Kidney tubule cell (primary cell): Measurements from ENCODE around the gene HGFAC.
A peak's percentile ranks its signal among the peaks of the same experiment; 100 is the strongest.

ENCODE experiments used
- DNase-seq: peaks from one replicate; pipeline ENCODE4 v3.0.0-alpha.2; 2018; ENCODE audit warnings: low spot score

The HGFAC gene

DNA sequence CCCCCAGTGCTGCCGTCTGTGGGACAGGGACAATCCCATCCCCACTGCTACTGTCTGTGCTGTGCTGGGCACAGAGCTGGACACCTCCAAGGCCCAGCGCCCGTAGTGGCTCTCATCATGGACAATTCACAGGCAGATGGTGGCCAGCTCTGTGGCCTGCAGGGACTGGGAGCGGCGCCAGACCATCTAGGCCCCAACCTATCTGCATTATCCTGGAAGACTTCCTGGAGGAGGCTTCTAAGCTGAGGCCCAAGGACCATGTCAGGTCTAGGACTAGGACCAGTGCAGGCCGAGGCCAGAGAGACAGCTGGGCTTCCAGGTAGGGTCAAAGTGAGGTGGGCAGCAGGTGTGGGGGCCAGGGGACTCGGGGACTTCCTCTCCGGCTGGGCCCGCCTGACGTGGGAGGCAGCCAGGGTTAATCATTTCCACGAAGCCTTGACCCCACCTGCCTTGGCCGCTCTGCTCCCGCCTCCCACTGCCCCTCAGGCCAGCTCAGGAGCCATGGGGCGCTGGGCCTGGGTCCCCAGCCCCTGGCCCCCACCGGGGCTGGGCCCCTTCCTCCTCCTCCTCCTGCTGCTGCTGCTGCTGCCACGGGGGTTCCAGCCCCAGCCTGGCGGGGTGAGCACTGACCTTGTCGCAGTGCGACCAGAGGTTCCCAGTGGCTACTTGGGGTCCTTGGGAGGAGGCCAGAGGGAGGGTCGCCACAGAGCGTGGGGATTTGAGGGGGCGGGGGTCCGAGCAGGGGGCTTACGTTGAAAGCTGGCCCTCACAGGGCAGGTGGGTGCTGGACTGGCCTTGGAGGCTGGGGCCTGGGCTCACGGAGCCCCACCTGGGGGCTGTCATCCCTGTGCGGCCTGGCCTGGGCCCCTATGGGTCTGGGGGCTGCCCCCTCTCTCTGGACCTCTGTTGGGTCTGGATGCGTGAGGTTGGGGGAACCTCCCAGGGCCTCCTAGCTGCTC, at the start of gene HGFAC:
Gene HGFAC (plus strand): TSS at position 468 of the 959 bp plus-strand sequence. CDS start 34 bp downstream, at position 502.
- no peak for DNase-seq

DNA sequence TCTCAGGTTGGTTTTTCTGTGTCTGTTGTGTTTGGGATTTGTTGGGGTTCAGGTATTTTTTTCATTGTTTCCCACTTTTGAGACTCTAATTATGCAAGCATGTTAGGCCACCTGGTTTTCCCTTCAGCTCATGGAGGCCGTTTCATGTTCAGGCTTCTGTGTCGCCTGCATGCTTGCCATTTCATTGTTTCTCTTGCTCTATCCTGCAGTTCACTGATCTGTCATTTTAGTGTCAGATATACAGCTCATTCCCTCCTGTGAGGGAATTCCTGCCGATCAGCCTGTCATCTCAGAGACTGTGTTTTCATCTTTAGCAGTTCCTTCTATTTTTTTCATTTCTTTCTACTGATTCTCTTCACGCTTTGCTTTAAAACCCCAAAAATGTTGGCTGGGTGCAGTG, 49.4 kb upstream of the HGFAC start:
- DNase-seq, result peak; percentile 33

DNA sequence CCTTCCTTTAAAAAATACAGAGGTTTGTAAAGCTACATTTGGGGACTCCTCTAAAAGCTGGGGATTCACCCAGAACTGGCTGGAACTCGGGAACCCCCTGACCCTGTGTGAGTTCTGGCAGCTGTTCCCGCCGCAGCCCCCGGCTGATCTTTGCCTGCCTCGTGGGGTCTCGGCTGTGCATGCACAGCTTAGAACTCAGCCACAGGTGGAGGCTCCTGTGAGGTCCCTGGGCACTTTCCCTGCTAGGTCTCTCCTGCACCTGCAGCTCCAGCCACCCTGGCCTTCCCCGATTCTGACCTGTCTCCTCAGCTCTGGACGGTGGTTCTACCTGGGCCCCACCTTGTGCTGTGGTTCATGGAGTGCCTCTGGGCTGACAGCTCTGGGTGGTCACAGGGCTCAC, 48.6 kb upstream of the HGFAC start:
- DNase-seq, result no peak

DNA sequence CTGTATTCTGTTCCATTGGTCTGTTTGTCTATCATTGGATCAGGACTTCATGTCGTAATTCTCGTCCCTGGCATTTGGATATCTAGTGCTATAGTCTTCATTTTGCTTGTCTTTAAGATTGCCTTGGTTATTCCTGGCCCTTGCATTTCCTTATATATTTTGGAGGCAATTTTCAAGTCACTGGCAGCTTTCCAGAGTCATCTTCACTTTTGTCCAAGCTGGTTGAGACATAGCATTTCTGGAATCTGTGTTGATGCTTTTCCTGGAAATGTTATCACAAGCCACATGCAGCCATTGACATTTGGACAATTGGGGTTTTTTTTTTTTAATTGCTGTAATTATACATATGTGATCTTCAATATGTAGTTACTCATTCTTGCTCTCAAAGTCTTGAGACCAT, 45.2 kb upstream of the HGFAC start:
- DNase-seq, result no peak

DNA sequence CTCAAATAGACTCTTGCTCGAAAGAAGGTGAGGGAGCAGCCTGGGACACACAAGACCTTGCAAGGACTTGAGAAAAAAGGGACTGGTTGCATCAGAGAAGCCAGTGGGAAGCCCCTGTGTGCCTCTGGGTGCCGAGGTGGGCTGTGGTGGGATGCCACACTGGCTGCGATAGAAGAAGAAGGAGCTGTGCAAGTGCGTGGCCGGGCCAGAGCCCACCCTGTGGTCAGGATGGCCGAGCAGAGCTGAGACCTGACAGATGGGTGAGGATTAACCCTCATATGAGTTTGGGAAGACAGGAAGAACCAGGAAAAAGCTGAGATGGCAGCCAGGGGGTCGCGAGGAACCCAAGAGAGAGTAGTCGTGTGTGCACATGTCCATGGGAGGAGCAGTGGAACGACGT, 44.6 kb upstream of the HGFAC start:
- no peak for DNase-seq

DNA sequence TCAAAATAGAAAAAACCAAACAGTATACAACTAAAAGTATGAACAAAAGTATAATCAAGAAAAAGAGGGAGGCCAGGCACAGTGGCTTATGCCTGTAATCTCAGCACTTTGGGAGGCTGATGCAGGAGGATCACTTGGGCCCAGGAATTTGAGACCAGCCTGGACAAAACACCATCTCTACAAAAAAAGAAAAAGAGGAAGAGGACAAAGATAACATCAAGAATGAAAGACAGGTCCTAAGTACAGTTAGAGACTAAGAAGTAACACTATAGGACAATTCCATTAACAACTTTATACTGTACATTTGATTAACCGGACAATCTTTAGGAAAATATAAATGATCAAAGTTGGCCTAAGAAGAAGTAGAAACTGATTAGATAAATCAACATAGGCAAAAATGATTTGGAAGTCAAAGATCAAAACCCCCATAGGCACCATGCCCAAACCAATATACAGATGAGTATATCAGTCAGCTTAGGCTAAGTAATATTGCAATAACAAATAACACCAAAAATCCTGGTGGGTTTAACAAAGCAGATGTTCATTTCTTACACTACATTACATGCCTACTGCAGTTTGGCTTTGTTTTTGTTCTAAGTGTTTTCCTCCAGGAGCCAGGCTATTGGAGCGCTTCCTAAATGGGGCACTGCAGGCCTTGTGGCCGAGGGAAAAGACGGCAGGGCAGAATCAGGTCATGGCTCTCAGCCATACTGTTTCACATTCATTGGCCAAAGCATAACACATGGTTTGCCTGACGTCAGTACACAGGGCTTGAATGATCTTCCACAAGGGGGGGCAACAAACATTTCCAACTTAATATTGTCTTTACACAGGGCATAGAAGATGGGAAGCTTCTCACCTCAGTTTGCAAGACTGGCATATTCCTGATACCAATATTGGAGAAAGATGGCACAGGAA, 42.2 kb upstream of the HGFAC start:
- DNase-seq, result peak; percentile 40

DNA sequence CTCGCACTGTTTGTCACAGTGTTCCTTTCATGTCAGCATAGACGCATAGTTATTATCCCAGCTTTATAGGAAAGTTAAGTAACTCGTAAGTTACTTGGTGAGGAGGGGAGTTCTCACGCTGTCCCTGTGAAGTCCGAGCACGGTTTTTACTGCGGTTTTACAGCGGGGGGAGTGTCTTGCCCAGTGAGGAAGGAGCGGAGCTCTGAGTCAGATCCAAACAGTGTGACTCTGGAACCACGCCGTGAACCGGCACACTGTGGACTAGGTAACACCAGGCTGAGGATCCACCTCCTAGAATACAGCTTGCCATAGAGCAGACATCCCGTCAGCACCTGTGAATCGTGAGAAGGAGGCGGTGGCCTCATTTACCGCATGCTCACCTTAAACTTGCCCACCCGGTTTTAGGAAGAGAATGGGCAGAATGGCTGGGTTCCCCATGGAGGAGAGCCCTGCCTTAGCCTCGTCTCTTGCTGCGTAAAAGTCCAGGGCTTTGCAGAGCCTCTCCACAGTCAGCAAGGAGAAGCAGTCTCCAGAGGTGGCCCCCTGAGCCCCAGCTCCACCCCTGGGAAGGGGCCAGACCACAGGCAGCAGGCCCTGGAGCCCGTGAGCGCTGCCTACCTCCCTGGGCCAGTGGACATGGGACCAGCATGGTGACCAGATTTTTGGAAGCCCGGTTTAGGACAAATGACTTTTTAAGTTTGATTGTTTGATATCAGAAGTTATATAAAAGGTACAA, 40.2 kb upstream of the HGFAC start:
- DNase-seq, result no peak

DNA sequence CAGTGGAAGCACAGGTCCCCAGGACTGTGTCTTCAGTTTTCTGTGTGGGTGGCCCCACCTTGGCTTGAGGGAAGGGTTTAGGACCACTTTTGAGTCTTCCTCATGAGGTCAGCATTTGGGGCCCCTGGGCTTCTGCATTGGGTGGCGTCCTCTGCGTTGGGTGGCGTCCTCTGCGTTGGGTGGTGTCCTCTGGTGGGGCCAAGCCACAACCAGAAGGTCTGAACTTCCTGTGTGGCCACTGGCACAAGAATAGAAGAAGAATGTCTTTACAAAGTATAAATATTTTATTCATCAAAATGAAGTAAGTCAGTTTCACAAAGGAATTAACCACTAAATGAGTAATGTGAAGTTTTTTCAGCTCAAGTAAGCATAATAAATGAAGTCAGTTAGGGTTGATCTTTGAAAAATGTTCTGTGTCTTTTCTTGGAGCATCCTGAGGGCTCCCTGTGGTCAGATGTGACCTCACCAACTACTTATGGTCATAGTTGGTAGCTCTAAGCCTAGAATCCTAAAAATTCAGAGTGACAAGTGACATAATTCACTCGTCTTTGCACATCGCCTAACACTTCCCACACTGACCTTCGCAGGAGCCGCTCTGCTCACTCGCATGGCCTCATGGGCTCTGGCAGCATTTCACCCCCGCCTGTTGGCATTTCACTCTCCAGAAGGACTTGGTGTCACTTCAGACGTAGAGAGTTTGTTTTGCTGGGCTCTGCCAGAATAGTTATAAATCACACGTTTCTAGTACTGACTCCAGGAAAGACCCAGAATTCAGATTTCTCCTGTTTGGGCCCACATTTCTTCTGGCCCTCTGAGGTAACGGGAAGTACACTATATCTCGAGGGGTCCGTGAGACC, 39.0 kb upstream of the HGFAC start:
- peak; percentile 91 for DNase-seq

DNA sequence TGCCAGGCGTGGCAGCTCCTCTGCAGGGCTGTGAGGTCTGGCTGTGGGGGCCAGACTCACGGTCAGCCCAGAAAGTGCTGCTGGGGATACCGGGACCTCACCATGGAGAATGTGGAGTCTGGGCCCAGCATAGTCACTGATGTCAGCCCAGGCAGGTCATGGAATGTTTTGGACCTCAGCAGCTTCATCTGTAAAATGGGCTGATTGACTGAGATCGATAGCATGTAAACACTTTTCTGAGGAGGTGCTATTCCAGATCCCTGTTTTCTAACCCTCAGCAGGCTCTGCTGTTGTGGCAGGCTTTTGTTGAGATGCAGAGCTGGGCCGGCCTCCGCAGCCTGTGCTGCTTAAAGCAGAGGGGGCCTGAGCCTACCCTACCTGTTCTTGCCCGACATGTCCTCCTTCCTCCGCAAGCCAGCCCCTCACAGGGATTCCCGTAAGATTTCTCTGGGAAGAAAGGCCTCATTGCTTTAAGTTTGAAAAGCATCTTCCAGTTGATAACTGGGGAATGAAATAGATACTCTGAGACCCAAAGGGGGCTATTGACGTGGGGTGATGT, 38.3 kb upstream of the HGFAC start:
- DNase-seq, result no peak

DNA sequence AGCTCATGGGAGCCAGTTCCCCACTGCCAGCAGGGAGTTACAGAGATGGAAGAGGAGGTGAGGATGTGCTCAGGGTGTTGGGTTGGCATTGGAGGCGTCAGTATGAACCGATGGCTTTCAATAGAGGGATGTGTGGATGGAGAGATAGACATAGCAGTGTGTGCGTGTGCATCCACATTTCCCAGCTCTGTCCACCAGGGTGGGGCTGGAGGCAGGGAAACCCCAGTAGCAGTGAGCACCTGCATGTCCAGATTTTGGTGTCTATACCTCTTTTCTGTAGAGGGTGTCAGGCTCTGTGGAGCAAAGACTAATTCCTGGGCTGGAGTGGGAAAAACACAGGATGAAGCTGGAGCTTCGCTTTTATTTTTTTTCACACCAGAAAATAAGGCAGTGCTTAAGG, 37.2 kb upstream of the HGFAC start:
- no peak for DNase-seq

DNA sequence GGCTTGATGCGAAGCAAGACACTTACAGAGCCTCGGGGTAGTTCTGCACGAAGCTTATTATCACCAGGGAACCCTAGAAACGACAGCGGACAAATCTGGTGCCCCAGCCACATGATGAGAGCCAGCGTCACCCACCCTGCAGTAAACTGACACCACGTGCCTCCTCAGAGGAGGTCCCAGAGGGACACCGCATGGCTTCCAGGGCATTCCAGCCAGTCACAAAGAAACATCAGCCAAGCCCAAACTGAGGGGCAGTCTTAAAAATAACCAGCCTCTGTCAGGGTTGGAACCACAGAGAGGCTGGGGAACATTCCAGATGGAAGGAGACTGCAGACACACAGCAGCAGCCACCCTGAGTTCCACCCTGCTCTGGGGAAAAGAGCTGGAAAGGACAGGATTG, 36.6 kb upstream of the HGFAC start:
- DNase-seq, result no peak

DNA sequence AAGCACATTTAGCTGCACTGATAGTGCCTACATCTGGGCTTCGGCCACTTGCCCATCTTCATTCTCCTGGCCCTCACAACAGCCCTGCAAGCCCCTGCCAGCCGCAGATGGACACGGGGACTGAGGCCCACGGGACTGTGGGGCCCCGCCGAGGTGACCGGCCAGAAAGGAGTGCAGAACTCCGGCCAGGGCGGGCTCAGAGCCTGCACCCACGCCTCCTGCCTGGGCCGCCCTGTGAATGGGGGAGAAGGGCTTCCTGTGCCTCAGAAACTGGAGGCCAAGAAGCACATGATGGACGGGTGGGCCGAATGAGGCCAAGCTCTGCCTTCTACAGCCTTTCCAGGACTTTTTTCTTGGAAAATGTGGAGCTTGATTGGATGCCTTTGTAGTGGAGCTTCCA, 35.7 kb upstream of the HGFAC start:
- no peak for DNase-seq

DNA sequence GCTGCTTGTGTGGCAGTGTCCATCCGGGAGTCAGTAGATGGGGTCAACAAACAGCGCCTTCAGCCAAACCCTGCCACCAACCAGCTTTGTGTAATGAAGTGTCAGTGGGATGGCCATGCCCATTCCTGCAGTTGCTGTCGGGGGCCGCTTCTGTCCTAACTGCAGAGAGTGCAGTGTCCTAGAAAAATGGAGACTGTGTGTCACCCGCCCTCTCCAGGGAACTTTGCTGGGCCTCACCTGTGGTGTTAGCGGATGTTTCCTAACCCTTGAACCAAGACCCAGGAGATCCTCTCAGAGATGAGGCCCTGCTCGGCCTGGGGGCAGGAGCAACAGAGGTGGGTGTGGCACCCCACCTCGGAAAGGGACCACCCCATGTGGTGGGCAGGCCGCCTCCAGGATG, 35.3 kb upstream of the HGFAC start:
- DNase-seq, result no peak

DNA sequence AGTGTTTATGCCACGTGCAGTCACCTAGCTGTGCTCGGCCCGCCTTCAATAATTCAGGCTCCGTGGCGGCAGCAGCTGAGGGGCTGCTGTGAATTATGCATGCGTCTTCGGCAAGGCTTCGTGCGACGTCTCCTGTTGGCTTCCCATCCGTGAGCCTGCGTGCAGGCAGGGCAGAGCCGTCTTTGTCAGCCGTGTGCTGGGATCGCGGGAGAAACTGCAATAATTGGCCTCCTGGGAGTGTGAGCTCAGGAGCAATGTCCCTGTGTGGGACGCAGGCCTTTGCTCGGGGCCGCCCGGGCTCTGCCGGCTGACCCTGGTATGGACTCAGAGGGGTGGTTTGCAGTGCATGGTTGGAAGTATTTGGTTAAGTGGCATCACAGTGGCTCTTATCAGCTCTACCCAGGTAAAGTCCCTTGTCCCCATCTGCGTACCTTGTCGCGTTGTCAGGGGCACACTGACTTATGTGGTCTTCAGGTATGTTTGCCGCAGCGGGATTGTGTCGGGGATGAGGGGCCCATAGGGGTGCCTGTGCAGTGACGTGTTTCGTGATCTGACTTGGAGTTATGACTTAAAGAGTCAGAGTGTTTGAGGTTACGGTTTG, 34.5 kb upstream of the HGFAC start:
- DNase-seq, result no peak

DNA sequence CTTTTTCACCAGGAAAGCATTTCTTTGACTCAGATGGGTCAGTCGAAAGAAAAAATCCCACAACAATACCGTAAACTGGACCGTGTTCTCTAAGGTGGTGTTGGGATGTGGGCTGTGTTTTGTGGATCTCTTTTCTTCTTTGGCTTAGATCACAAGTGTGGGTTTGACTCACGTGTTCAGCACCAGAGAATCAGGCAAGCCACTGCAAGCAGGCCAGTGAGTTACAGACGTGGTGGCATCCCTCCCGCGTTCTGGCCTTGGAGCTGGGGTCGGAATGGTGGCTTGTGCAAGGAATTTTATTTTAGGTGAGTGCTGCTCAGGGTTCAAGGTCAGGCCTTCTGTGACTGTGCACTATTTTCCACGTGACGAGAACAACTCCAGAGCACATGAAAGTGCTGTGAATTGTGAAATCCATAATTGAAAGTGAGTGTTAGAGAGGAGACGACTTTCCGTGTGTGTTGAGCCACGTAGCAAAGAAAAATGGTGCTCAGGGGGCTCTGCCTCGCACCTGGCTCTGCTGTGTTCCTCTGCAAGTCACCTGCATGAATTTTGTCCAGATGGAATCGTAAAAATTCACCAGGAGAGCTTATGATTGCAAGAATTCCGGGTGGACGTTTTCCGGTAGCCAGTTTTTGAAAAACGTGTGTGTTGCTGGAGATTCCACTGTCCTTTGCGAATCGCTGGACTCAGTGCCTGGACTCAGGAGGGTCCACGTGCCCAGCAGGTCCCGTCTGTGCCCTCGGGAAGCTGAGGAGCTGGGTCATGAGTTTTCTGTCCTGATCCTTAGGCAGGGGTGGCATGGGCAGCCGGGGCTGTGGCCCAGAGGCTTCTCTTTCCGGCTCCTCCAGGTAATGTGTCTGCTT, 33.6 kb upstream of the HGFAC start:
- DNase-seq, result no peak

DNA sequence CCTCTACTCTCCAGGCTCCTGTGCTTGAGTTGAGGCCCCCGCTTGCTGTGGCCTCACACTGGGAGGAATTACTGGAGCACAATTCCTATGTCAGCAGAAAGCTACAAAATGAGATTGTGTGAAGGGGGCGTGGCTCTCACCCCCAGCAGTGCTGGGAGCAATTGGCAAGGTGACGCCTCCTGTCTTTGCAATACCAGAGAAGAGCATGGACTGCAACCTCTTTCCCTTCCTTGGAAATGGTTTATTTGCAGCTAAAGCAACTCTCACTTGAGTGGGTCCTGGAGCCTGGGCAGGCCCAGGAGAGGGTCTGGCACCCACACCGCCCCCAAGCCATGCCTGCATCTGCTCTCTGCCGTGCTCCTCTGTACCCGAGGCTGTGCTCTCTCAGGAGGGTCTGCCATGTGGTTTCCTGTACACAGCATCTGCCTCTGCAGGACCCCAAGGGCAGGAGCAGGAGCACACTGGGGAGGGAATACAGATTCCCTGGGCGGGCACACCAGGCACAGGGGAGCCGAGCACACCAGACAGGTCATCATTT, 32.9 kb upstream of the HGFAC start:
- peak; percentile 42 for DNase-seq

DNA sequence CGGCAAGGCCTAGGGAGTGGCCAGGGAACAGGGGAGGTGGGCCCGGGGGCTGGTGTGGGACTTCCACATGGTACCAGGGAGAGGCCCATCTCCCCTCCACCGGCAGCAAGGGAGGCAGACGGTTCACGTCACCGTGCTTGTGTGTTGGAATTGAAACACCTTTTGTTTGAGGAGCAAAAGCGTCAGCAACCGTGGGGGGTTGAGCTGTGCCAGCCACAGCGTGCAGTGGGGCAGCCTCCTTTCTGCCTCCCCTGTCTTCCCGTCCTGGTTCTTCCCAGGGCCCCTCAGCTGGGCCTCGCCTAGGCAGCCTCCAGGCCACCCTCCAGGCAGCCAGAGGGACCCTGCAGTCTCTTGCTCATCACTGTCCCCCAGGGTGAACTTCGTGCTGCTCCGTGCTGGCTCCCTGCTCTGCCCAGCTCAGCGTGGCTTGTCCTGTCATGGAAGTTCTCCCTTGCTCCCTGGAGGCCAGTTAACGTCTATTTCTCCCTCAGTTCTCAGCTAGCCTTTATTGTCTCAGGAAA, 32.1 kb upstream of the HGFAC start:
- DNase-seq, result no peak

DNA sequence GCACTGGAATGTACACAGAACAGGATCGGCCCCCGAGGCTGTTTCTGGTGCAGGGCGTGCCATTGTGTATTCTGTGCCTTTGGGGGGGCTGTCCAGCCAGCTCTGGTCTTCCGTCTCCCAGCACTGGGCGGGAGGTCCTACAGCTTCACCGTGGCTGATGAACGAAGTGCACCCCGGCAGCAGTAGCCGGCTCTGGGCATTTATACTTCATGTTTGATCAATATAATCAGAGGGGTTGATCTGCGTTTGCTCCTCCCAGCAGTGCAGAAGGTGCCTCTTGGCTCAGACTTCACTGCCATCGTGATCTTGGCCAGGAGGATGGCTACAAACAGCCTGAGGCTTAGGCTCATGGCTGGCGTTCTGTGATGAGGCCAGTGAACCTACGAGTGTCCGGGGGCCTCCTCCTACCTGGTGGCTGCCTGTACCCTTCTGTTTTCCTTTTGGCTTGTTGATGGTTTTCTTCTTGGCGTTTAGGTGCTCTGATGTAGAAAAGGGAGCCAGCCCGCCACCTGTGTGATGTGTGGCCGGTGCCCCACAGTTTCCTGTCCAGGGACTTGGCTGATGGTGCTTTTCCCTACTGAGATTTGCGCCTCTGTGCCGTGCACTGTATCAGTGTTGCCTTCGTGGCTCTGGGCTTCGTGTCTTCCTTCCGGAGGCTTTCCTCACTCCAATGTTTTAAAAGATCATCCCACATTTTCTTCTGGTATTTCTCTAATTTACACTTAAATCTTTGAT, 31.2 kb upstream of the HGFAC start:
- no peak for DNase-seq
